ENCODE measurements around the gene RARRES1.

Gene RARRES1

GRCh38 chr3:158735296-158736033 is 3.2 kb upstream of the RARRES1 start:
- DNase-seq (ENCODE audit: low read depth, low spot score): no peak

GRCh38 chr3:158733656-158734055 is 1.4 kb upstream of the RARRES1 start:
- no peak for DNase-seq (ENCODE audit: low read depth, low spot score)

- no peak for DNase-seq (ENCODE audit: low read depth, low spot score)
These were observed 571 bp upstream of the RARRES1 start for GRCh38 chr3:158732856-158733200.

DNA sequence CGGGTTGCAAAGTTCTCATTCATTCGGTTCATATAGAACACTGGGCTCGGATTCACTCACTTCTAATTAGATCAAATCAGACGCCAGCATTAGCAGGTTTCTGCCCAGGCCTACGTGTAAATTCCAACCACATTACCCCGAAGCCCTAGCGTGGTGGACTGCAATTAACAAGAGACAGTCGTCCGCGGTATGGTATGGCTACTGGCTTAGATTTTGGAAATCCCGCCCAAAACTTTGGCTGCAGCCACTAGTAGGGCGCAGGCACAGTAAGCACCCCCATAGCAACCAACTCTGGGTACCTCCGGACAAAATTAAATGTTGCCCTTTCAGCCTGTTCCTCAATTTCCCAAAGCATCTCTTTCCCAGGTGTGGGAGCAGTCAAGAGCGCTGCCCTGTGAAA is 771 bp downstream of the RARRES1 start:
- DNase-seq (ENCODE audit: low read depth, low spot score): no peak

DNA sequence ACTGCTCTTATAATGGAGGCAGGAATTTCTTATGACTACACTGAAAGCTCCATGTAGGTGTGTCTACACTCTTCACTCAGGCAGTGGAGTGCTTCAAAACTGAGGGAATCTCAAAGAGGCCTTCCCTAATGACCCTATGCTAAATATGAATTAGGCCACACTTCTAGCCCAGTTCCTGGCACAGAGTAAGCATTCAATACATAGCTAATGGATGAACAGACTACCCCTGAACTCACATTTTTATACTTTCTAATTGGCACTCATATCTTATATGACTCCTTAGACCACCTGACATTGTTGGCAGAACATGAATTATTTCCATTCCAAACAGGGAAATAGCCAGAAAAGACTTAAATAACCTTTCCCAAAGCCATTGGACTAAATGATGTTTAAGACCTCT is 3.4 kb downstream of the RARRES1 start:
- DNase-seq (ENCODE audit: low read depth, low spot score): no peak

DNA sequence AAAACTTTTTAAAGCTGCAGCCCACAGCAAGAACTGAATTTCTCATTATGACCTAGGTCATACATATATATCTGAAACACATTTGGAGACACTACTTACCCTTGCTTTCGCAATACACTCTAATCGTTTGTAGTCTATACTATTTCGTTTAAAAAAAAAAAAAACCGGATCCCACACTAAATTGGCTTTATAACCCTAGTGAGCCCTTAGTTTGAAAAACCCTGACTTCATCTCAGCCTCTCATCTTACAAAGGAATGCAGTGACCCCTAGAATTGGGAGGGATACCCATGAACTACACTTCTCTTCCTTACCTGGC is 4.2 kb downstream of the RARRES1 start:
- no peak for DNase-seq (ENCODE audit: low read depth, low spot score)

GRCh38 chr3:158727206-158728060 is 4.8 kb downstream of the RARRES1 start:
- peak; percentile 37 for DNase-seq (ENCODE audit: low read depth, low spot score)

GRCh38 chr3:158725348-158726011 is 6.8 kb downstream of the RARRES1 start:
- no peak for DNase-seq (ENCODE audit: low read depth, low spot score)

GRCh38 chr3:158723991-158724390 is 8.3 kb downstream of the RARRES1 start:
- DNase-seq (ENCODE audit: low read depth, low spot score): no peak

GRCh38 chr3:158722108-158722507 is 10.1 kb downstream of the RARRES1 start:
- no peak for DNase-seq (ENCODE audit: low read depth, low spot score)

GRCh38 chr3:158718490-158719170 is 13.6 kb downstream of the RARRES1 start:
- no peak for DNase-seq (ENCODE audit: low read depth, low spot score)

DNA sequence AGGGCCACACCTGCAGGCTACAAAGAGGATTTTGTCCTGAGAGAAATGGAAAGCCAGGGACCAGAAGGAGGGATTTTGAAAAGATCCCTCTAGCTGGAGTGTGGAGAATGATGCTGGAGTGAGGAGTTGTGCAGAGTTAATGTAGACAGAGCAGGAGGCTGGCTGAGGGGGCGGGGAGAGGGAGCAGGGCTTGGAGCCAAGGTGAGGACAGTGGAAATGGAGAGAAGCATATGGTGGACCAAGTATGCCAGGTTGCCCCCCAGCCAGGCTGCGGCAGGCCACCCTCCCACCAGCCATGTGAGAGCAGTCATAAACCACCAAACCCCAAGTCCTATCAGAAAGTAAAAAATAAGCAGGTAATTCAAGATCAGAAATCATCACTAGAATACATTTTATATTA is 14.7 kb downstream of the RARRES1 start:
- DNase-seq (ENCODE audit: low read depth, low spot score): no peak

- no peak for DNase-seq (ENCODE audit: low read depth, low spot score)
These were observed 19.2 kb downstream of the RARRES1 start for GRCh38 chr3:158713094-158713499.

- no peak for DNase-seq (ENCODE audit: low read depth, low spot score)
These were observed 19.8 kb downstream of the RARRES1 start for GRCh38 chr3:158712443-158712842.

DNA sequence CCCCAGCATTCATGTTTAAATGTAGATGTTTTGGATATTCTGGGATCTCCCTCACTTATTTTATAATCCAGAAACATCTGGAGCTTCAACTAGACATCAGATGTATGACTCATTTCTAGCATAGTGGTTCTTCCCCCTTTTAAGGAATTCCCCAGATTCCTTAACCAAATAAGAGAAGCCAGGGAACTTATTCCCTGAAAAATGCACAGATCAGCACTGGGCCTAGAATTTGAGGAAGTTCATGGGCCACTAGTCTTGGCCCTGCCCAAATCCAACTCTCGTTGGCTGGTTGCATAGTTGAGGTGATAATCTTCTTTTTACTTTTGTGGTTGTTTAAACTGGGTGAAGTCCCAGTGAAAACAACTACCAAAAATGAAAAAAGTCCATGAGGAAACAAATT is 20.4 kb downstream of the RARRES1 start:
- no peak for DNase-seq (ENCODE audit: low read depth, low spot score)

DNA sequence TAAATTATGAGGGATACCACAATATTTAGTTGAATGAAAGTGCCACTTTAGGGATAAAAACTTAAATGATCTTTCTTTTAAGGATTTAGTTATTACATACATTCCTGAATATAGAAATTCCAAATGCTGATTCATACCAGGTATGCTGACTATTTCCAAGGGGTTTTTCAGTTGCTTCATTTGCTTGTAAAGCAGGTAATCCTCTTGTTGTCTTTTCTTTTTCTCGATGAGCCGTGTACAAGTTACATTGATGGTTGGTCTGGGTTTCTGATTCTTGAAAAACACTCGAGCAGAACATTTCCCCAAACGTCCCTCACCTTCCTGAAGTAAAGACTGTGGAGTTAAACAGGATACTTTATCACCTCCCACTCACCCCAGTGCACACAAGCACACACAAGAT is 21.7 kb downstream of the RARRES1 start:
- no peak for DNase-seq (ENCODE audit: low read depth, low spot score)

GRCh38 chr3:158709666-158710083 is 22.6 kb downstream of the RARRES1 start:
- DNase-seq (ENCODE audit: low read depth, low spot score): no peak

DNA sequence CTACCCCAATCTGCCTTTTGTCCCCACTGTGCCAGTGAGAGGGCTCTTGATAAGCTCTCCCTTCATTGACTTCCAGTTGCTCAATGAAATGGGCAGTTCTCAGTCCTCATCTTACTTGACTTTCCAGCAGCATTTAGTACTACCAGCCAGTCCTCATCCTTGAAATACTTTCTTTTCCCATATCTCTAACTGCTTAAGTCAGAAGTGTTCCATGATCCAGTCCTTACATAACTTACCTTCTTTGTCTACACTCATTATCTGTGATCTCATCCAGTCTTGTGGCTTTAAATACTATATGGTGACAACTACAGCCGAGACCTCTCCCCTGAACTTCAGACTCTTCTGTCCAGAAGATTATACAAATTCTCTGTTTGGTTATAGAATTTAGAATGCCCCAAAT is 28.7 kb downstream of the RARRES1 start:
- DNase-seq (ENCODE audit: low read depth, low spot score): no peak

GRCh38 chr3:158702815-158703481 is 29.3 kb downstream of the RARRES1 start:
- no peak for DNase-seq (ENCODE audit: low read depth, low spot score)

DNA sequence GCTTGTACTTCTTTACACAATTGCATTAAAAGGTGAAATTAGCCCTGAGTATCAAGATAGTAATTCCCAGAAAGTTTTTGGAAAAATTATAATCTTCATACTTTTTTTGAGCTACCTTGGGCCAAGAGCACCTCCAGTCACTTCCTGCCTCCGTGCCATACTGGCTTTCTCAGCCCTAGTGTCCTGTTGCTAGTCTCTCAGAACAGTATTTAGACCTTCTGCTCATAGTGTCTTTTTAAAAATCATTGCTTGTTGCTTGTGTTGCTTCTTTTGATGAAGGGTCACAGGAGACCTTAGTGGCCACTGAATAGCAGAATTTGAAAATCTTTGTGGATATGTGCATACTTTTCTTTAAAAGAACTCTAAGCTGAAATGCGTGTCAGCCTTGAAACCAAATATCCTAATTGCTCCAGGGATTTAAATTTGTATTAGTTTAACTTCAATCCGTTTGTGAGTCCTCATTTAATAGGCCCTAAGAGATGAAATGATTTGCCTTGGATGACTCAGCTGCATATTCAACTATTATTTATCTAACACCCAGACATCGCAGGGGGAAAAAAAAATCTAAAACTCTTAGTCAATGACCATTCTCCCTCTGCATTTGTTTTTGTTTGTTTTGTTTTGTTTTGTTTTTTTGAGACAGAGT is 30.7 kb downstream of the RARRES1 start:
- no peak for DNase-seq (ENCODE audit: low read depth, low spot score)

GRCh38 chr3:158700559-158700958 is 31.7 kb downstream of the RARRES1 start:
- no peak for DNase-seq (ENCODE audit: low read depth, low spot score)

Measured in activated CD4-positive, CD25-positive, alpha-beta regulatory T cell treated with anti-CD3 and anti-CD28 coated beads, Interleukin-2, amount 50 U/mL, for 16 hours (primary cell).